HepG2 (cell line): ENCODE results near the gene FSD2. TPM values are rescaled to one million over a fixed set of nuclear protein-coding genes. Genes with fewer than 3 reads are reported as not detected.
A peak's percentile ranks its signal among the peaks of the same experiment; 100 is the strongest.

Experiments used
- EEA1 ChIP-seq: sonication (generic); formaldehyde crosslinking; IDR thresholded peaks from 2 replicates; pipeline ENCODE4 v1.5.1; 2020; ENCODE audit warnings: mild to moderate bottlenecking, missing genetic modification reagents, borderline replicate concordance
- GFI1 ChIP-seq: sonication (generic); formaldehyde crosslinking; IDR thresholded peaks from 2 replicates; pipeline ENCODE4 v1.5.0; 2020; ENCODE audit warnings: missing genetic modification reagents, mild to moderate bottlenecking, borderline replicate concordance
- HHEX ChIP-seq: IDR thresholded peaks from 2 replicates; pipeline ENCODE4 v1.6.1; 2016; ENCODE audit warnings: control low read depth
- IKZF1 ChIP-seq: fragments of 450-650 bp; IDR thresholded peaks from 2 replicates; pipeline ENCODE4 v1.7.1; 2016
- PRMT3 ChIP-seq: sonication (generic); formaldehyde crosslinking; IDR thresholded peaks from 2 replicates; pipeline ENCODE4 v1.8.1; 2022; ENCODE audit warnings: low read depth, mild to moderate bottlenecking, moderate library complexity, missing genetic modification reagents, borderline replicate concordance
- REPIN1 ChIP-seq: sonication (generic); formaldehyde crosslinking; IDR thresholded peaks from 2 replicates; pipeline ENCODE4 v1.8.0; 2022; ENCODE audit warnings: missing genetic modification reagents, low read depth, mild to moderate bottlenecking, borderline replicate concordance
- SAFB2 ChIP-seq: sonication (generic); formaldehyde crosslinking; IDR thresholded peaks from 2 replicates; pipeline ENCODE4 v1.5.1; 2020; ENCODE audit warnings: missing genetic modification reagents, low read depth, mild to moderate bottlenecking, borderline replicate concordance
- TEAD2 ChIP-seq: sonication (generic); formaldehyde crosslinking; IDR thresholded peaks from 2 replicates; pipeline ENCODE4 v1.9.0; 2021; ENCODE audit warnings: missing genetic modification reagents
- ZEB1 ChIP-seq: IDR thresholded peaks from 2 replicates; pipeline ENCODE4 v1.6.1; 2012; ENCODE audit warnings: mild to moderate bottlenecking, low read depth, inconsistent platforms; ENCODE audit not compliant: insufficient replicate concordance
- ZFP1 ChIP-seq: IDR thresholded peaks from 2 replicates; pipeline ENCODE4 v1.6.1; 2016
- ZNF235 ChIP-seq: sonication (generic); formaldehyde crosslinking; IDR thresholded peaks from 2 replicates; pipeline ENCODE4 v1.8.1; 2023; ENCODE audit warnings: mild to moderate bottlenecking, missing genetic modification reagents, borderline replicate concordance
- ZNF274 ChIP-seq: sonication (generic); formaldehyde crosslinking; IDR thresholded peaks from 2 replicates; pipeline ENCODE4 v1.5.1; 2020; ENCODE audit warnings: mild to moderate bottlenecking, missing genetic modification reagents
- ZNF510 ChIP-seq: sonication (generic); formaldehyde crosslinking; IDR thresholded peaks from 2 replicates; pipeline ENCODE4 v1.4.0; 2020; ENCODE audit warnings: low read depth, mild to moderate bottlenecking, missing genetic modification reagents
- ZNF547 ChIP-seq: sonication (generic); formaldehyde crosslinking; IDR thresholded peaks from 2 replicates; pipeline ENCODE4 v1.5.1; 2020; ENCODE audit warnings: mild to moderate bottlenecking, missing genetic modification reagents
- ZNF773 ChIP-seq: sonication (generic); formaldehyde crosslinking; IDR thresholded peaks from 2 replicates; pipeline ENCODE4 v1.4.0; 2020; ENCODE audit warnings: missing genetic modification reagents, borderline replicate concordance
- ZNF781 ChIP-seq: sonication (generic); formaldehyde crosslinking; IDR thresholded peaks from 2 replicates; pipeline ENCODE4 v1.5.1; 2020; ENCODE audit warnings: borderline replicate concordance, mild to moderate bottlenecking, missing genetic modification reagents; ENCODE audit errors: not compliant biosample characterization
- ZNF83 ChIP-seq: sonication (generic); formaldehyde crosslinking; IDR thresholded peaks from 2 replicates; pipeline ENCODE4 v1.4.0; 2020; ENCODE audit warnings: missing genetic modification reagents, mild to moderate bottlenecking, borderline replicate concordance
- polyA plus RNA-seq, 8 experiments: library from polyadenylated mRNA; depleted of rRNA in 3 of 8; stranded (reverse) in 7 of 8; unstranded in 1 of 8; fragments of >200 nt; fragmentation: Illumina TruSeq in 4 of 8; extraction: Trizol in 4 of 8; gene quantifications; 2 replicates each; pipeline versions ENCODE4 v1.2.1 to v1.2.3, GENCODE V29; 2011 to 2016; ENCODE audit warnings: low read depth in 4 of 8, missing spikeins in 1 of 8, mixed read lengths in 1 of 8; ENCODE audit not compliant: insufficient read depth in 1 of 8
- total RNA-seq, 5 experiments: library from RNA; depleted of rRNA; stranded (reverse); fragments of >200 nt; fragmentation: Illumina TruSeq; extraction: Trizol; gene quantifications; 2 replicates each; pipeline ENCODE4 v1.2.3, GENCODE V29; 2016; ENCODE audit warnings: low read depth in 1 of 5
- TF ChIP-seq, protein P1 (sequence below): fragments of 450-650 bp; IDR thresholded peaks from 2 replicates; pipeline ENCODE4 v1.6.1; 2017
- TF ChIP-seq, protein P2 (sequence below): sonication (generic); formaldehyde crosslinking; IDR thresholded peaks from 2 replicates; pipeline ENCODE4 v1.8.1; 2023; ENCODE audit warnings: mild to moderate bottlenecking, missing genetic modification reagents
- TF ChIP-seq, protein P3 (sequence below): sonication (generic); formaldehyde crosslinking; IDR thresholded peaks from 2 replicates; pipeline ENCODE4 v1.5.1; 2020; ENCODE audit warnings: mild to moderate bottlenecking, moderate library complexity, missing genetic modification reagents
- TF ChIP-seq, protein P4 (sequence below): sonication (generic); formaldehyde crosslinking; IDR thresholded peaks from 2 replicates; pipeline ENCODE4 v1.4.0; 2020; ENCODE audit warnings: mild to moderate bottlenecking, missing genetic modification reagents, borderline replicate concordance
- TF ChIP-seq, protein P5 (sequence below): sonication (generic); formaldehyde crosslinking; IDR thresholded peaks from 2 replicates; pipeline ENCODE4 v1.4.0; 2020; ENCODE audit warnings: mild to moderate bottlenecking, missing genetic modification reagents

The FSD2 gene
- total and polyA plus RNA-seq, 2 of the 13 experiments (the other 11 are each of a cell fraction or from before 2014, with no cell fraction given): not detected

DNA sequence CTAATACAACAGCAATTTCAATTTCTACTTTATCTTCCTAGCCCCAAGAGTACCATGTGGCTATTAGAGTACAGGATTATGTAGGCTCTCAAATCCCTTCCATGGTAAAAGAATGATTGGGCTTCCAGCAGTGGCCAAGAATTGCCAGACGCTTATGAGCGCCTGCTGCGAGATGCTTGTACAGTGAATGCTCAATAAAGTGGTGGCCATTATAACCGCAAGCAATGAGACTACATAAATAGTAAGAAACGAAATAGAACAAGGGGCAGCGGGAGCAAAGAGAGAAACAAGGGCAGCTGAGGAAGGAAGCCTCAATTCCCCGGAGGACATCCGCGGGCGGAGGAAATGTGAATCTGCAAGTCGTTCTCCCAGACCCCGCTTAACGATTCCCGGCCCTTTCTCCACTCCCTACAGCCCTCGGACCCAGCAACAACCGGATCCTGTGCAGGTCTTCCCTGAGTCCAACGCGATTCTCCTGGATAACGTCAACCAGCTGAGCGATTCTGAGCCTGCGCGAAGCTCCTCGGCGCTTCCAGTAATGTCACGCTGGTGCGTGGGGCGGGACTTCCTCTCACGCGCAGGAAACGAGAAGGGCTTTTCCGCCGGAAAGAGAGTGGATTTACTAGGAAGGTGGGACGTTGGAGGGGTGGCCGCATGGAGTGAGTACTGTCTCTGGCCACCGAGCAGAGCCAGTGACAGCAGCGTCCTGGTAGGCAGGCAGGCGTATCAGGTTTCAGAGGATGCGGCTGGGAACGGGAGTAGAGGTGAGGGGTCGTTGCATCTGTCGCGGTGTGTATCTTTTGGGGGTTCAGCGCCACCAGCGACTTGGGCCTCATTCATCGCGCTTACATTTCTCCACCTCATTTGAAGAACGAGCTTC, 55.7 kb downstream of the FSD2 start (continued):
- TF ChIP-seq, protein P1, sequence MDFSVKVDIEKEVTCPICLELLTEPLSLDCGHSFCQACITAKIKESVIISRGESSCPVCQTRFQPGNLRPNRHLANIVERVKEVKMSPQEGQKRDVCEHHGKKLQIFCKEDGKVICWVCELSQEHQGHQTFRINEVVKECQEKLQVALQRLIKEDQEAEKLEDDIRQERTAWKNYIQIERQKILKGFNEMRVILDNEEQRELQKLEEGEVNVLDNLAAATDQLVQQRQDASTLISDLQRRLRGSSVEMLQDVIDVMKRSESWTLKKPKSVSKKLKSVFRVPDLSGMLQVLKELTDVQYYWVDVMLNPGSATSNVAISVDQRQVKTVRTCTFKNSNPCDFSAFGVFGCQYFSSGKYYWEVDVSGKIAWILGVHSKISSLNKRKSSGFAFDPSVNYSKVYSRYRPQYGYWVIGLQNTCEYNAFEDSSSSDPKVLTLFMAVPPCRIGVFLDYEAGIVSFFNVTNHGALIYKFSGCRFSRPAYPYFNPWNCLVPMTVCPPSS: no peak
- TF ChIP-seq EEA1 (CRISPR knock-in tag): peak; percentile 72; the same call in 1 of the 2 replicates
- peak; percentile 80; the same call in 1 of the 2 replicates for TF ChIP-seq REPIN1 (CRISPR knock-in tag)
- TF ChIP-seq, protein P2, sequence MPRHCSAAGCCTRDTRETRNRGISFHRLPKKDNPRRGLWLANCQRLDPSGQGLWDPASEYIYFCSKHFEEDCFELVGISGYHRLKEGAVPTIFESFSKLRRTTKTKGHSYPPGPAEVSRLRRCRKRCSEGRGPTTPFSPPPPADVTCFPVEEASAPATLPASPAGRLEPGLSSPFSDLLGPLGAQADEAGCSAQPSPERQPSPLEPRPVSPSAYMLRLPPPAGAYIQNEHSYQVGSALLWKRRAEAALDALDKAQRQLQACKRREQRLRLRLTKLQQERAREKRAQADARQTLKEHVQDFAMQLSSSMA (CRISPR knock-in tag): 0 out of 2 replicates have a peak, but pooled peaks have one; percentile 71
- TF ChIP-seq, protein P3, sequence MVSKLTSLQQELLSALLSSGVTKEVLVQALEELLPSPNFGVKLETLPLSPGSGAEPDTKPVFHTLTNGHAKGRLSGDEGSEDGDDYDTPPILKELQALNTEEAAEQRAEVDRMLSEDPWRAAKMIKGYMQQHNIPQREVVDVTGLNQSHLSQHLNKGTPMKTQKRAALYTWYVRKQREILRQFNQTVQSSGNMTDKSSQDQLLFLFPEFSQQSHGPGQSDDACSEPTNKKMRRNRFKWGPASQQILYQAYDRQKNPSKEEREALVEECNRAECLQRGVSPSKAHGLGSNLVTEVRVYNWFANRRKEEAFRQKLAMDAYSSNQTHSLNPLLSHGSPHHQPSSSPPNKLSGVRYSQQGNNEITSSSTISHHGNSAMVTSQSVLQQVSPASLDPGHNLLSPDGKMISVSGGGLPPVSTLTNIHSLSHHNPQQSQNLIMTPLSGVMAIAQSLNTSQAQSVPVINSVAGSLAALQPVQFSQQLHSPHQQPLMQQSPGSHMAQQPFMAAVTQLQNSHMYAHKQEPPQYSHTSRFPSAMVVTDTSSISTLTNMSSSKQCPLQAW: no peak; the same call in none of the 2 replicates
- TF ChIP-seq ZEB1: no peak
- no peak for TF ChIP-seq GFI1
- TF ChIP-seq, protein P4, sequence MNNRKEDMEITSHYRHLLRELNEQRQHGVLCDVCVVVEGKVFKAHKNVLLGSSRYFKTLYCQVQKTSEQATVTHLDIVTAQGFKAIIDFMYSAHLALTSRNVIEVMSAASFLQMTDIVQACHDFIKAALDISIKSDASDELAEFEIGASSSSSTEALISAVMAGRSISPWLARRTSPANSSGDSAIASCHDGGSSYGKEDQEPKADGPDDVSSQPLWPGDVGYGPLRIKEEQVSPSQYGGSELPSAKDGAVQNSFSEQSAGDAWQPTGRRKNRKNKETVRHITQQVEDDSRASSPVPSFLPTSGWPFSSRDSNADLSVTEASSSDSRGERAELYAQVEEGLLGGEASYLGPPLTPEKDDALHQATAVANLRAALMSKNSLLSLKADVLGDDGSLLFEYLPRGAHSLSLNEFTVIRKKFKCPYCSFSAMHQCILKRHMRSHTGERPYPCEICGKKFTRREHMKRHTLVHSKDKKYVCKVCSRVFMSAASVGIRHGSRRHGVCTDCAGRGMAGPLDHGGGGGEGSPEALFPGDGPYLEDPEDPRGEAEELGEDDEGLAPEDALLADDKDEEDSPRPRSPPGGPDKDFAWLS: 0 out of 2 replicates have a peak, but pooled peaks have one; percentile 42
- no peak for TF ChIP-seq IKZF1
- TF ChIP-seq TEAD2 (CRISPR knock-in tag): no peak
- TF ChIP-seq HHEX (CRISPR knock-in tag): no peak
- TF ChIP-seq ZNF83 (CRISPR knock-in tag): no peak
- TF ChIP-seq ZNF510 (CRISPR knock-in tag): 0 out of 2 replicates have a peak, but pooled peaks have one; percentile 46
- TF ChIP-seq ZNF781 (CRISPR knock-in tag): peak; percentile 81
- peak; percentile 16; the same call in 1 of the 2 replicates for TF ChIP-seq ZNF274 (CRISPR knock-in tag)
- TF ChIP-seq ZNF235 (CRISPR knock-in tag): no peak
- TF ChIP-seq SAFB2 (CRISPR knock-in tag): peak; percentile 73; the same call in 1 of the 2 replicates
- TF ChIP-seq, protein P5, sequence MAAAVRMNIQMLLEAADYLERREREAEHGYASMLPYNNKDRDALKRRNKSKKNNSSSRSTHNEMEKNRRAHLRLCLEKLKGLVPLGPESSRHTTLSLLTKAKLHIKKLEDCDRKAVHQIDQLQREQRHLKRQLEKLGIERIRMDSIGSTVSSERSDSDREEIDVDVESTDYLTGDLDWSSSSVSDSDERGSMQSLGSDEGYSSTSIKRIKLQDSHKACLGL (CRISPR knock-in tag): peak; percentile 62
- TF ChIP-seq ZNF547: 0 out of 2 replicates have a peak, but pooled peaks have one; percentile 11
- TF ChIP-seq ZFP1 (CRISPR knock-in tag): 0 out of 2 replicates have a peak, but pooled peaks have one; percentile 14
- TF ChIP-seq PRMT3 (CRISPR knock-in tag): 0 out of 2 replicates have a peak, but pooled peaks have one; percentile 27
- TF ChIP-seq ZNF773 (CRISPR knock-in tag): no peak
